ENCODE results near the gene SDR39U1. TPM values are rescaled to one million over a fixed set of nuclear protein-coding genes. Genes with fewer than 3 reads are reported as not detected.
"Not testable (repeated sequence)": the region's sequence is repeated elsewhere in the genome, so short reads cannot be mapped to it uniquely, and the experiment has no call there.

SDR39U1 gene
- total RNA-seq, result 68.1 and 68.2 TPM in 2 replicates
- long read RNA-seq, transcript SDR39U1-201 (6 exons, 1,233 nt), result major isoform, 23 of 77 reads
- long read RNA-seq, transcript SDR39U1-203 (5 exons, 1,507 nt), result minor isoform, 8 of 77 reads
- long read RNA-seq, transcript SDR39U1-209 (4 exons, 1,203 nt), result minor isoform, 6 of 77 reads
- long read RNA-seq, partial matches to known transcripts, result 8 of 77 reads
- long read RNA-seq, other reads (novel, unspliced or antisense), result 27 of 77 reads

- Mint-ChIP-seq H3K4me1 (ENCODE audit: low read depth) (peaks cover 5% of the 10 kb centered on the region), H3K27me3 (no peaks in the 10 kb centered on the region), H3K27ac (peak within 1 kb of the TSS; percentile 99), H3K4me3 (ENCODE audit: low read depth) (peak within 1 kb of the TSS; percentile 90), H3K36me3 (ENCODE audit: insufficient read depth) (peaks cover 13% of the 10 kb centered on the region), H3K9me3 (ENCODE audit: low read depth) (no peaks in the 10 kb centered on the region)
- peak; percentile 84 for DNase-seq (ENCODE audit: low spot score, unreplicated experiment)
- TF ChIP-seq, protein P1, sequence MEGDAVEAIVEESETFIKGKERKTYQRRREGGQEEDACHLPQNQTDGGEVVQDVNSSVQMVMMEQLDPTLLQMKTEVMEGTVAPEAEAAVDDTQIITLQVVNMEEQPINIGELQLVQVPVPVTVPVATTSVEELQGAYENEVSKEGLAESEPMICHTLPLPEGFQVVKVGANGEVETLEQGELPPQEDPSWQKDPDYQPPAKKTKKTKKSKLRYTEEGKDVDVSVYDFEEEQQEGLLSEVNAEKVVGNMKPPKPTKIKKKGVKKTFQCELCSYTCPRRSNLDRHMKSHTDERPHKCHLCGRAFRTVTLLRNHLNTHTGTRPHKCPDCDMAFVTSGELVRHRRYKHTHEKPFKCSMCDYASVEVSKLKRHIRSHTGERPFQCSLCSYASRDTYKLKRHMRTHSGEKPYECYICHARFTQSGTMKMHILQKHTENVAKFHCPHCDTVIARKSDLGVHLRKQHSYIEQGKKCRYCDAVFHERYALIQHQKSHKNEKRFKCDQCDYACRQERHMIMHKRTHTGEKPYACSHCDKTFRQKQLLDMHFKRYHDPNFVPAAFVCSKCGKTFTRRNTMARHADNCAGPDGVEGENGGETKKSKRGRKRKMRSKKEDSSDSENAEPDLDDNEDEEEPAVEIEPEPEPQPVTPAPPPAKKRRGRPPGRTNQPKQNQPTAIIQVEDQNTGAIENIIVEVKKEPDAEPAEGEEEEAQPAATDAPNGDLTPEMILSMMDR (IDR thresholded peaks at IDR 0.05; ENCODE audit: unreplicated experiment), result peak; percentile 15
Observed at GRCh38 chr14:24442240-24443052, at the start of gene SDR39U1. SDR39U1 (minus strand) TSS chr14:24442776; CDS start chr14:24442769, 7 bp downstream.

DNA sequence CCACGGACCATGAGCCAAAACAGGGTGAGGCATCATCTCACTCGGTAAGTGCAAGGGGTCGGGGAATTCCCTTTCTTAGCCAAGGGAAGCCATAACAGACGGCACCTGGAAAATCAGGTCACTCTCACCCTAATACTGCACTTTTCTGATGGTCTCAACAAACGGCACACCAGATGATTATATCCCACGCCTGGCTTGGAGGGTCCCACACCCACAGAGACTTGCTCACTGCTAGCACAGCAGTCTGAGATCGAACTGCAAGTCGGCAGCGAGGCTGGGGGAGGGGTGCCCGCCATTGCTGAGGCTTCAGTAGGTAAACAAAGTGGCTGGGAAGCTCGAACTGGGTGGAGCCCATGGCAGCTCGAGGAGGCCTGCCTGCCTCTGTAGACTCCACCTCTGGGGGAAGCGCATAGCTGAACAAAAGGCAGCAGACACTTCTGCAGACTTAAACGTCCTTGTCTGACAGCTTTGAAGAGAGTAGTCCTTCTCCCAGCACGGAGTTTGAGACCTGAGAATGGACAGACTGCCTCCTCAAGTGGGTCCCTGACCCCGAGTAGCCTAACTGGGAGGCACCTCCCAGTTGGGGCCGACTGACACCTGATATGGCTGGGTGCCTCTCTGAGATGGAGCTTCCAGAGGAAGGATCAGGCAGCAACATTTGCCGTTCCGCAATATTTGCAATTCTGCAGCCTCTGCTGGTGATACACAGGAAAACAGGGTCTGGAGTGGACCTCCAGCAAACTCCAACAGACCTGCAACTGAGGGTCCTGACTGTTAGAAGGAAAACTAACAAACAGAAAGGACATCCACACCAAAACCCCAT lies 49.2 kb upstream of the SDR39U1 start:
- not testable (repeated sequence) for H3K4me3 Mint-ChIP-seq (ENCODE audit: low read depth); H3K27ac Mint-ChIP-seq; H3K4me1 Mint-ChIP-seq (ENCODE audit: low read depth); DNase-seq (ENCODE audit: low spot score, unreplicated experiment); H3K36me3 Mint-ChIP-seq (ENCODE audit: insufficient read depth); H3K27me3 Mint-ChIP-seq
- H3K9me3 Mint-ChIP-seq (ENCODE audit: low read depth), result peaks cover 18% of the 10 kb centered on the region

- Mint-ChIP-seq H3K4me1 (ENCODE audit: low read depth) (no peaks in the 10 kb centered on the region), H3K27ac (no peak overlapping the region), H3K9me3 (ENCODE audit: low read depth) (no peaks in the 10 kb centered on the region), H3K27me3 (no peaks in the 10 kb centered on the region), H3K4me3 (ENCODE audit: low read depth) (no peak overlapping the region), H3K36me3 (ENCODE audit: insufficient read depth) (no peaks in the 10 kb centered on the region)
- TF ChIP-seq, protein P1 (IDR thresholded peaks at IDR 0.05; ENCODE audit: unreplicated experiment), result no peak
- DNase-seq (ENCODE audit: low spot score, unreplicated experiment), result no peak
Observed at GRCh38 chr14:24483604-24484252, 41.2 kb upstream of the SDR39U1 start.

- not testable (repeated sequence) for H3K27ac Mint-ChIP-seq; H3K4me3 Mint-ChIP-seq (ENCODE audit: low read depth); H3K9me3 Mint-ChIP-seq (ENCODE audit: low read depth); H3K27me3 Mint-ChIP-seq; H3K36me3 Mint-ChIP-seq (ENCODE audit: insufficient read depth); DNase-seq (ENCODE audit: low spot score, unreplicated experiment); H3K4me1 Mint-ChIP-seq (ENCODE audit: low read depth)
Observed at GRCh38 chr14:24482699-24483303, 40.2 kb upstream of the SDR39U1 start.

DNA sequence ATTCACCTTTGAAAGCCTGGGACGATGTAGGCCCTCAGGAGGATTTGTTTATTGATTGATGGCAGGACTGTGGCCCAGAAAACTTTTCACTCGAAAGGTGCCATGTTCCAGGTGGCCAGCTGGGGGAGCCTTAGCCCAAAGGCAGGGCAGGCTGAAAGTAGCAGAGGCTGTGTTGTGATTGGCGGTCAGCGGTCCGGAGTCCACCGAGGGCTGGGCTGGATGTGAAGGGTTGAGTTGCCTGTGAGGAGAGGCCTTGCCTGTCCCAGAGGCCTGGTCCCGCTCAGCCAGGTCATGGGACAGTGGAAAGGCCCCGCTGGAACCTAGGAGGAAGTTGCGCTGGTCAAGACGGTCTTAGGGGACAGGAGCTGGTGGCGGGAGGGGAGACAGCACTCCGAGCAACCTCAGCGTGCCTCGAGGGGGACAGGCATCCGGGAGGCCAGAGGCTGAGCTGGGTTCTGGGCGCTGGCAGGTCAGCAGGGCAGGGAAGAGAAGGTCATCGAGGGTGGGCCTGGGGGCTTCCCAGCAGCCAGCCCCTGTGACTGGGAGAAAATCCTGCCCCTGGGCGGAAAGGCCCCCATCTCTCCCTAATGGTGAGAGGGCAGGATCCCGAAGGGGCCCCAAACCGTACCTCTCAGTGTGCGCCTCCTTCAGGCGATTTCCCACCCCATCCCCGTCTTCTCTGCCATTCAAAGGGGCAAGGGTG lies 39.2 kb upstream of the SDR39U1 start:
- H3K4me1 Mint-ChIP-seq (ENCODE audit: low read depth), result no peaks in the 10 kb centered on the region
- H3K9me3 Mint-ChIP-seq (ENCODE audit: low read depth), result no peaks in the 10 kb centered on the region
- no peaks in the 10 kb centered on the region for H3K36me3 Mint-ChIP-seq (ENCODE audit: insufficient read depth)
- no peak overlapping the region for H3K27ac Mint-ChIP-seq
- peak; percentile 45 for DNase-seq (ENCODE audit: low spot score, unreplicated experiment)
- no peaks in the 10 kb centered on the region for H3K27me3 Mint-ChIP-seq
- TF ChIP-seq, protein P1 (IDR thresholded peaks at IDR 0.05; ENCODE audit: unreplicated experiment), result peak; percentile 59
- H3K4me3 Mint-ChIP-seq (ENCODE audit: low read depth), result no peak overlapping the region

DNA sequence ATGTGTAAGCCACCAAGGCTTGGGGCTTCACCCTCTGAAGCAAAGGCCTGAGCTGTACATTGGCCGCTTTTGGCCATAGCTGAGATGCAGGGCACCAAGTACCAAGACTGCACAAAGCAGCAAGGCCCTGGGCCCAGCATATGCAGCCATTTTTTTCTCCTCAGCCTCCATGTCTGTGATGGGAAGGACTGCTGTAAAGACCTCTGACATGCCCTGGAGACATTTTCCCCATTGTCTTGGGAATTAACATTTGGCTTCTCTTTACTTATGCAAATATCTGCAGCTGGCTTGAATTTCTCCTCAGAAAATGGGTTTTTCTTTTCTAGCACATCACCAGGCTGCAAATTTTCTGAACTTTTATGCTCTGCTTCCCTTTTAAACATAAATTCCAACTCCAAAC lies 37.4 kb upstream of the SDR39U1 start:
- not testable (repeated sequence) for H3K9me3 Mint-ChIP-seq (ENCODE audit: low read depth); H3K4me3 Mint-ChIP-seq (ENCODE audit: low read depth); H3K36me3 Mint-ChIP-seq (ENCODE audit: insufficient read depth); H3K27me3 Mint-ChIP-seq; DNase-seq (ENCODE audit: low spot score, unreplicated experiment); H3K4me1 Mint-ChIP-seq (ENCODE audit: low read depth); H3K27ac Mint-ChIP-seq

Measured in progenitor cell of endocrine pancreas (in vitro differentiated cells).